Pancreas (tissue), 10 donors: ENCODE data around the gene NCBP1. TPM values are rescaled to one million over a fixed set of nuclear protein-coding genes. Genes with fewer than 3 reads are reported as not detected.

Experiments
- ATAC-seq, 4 donors: fragments of 200-7000 bp; cut with Tn5 transposase; one replicate each; pipeline versions ENCODE4 v1.8.0 to v1.9.1; 2020; ENCODE audit warnings: mild to moderate bottlenecking in 4 of 4, moderate library complexity in 4 of 4
- DNase-seq, 6 donors: peaks; one replicate each; pipeline ENCODE4 v3.0.0-alpha.2; 2020
- FAIRE-seq: peaks from 2 replicates; lab custom pipeline; 2012; peaks lifted over from hg19 to GRCh38; lab: Jason Lieb, UNC
- H3K27ac ChIP-seq, 4 donors: fragments of 200-600 bp; sonication (generic); 1 replicate in 3 of 4; 2 replicates in 1 of 4; pipeline versions ENCODE4 v1.5.0 to v1.8.0; 2020
- H3K27me3 ChIP-seq, 4 donors: fragments of 200-600 bp; one replicate each; pipeline ENCODE4 v1.8.0; 2021
- H3K36me3 ChIP-seq, 3 donors: fragments of 200-600 bp; sonication (generic) in 1 of 3; one replicate each; pipeline versions ENCODE4 v1.5.0 to v1.8.0; 2020 to 2021
- H3K4me1 ChIP-seq, 3 donors: fragments of 200-600 bp; one replicate each; pipeline ENCODE4 v1.8.0; 2021
- H3K4me3 ChIP-seq, 4 donors: fragments of 200-600 bp; sonication (generic) in 2 of 4; one replicate each; pipeline versions ENCODE4 v1.5.0 to v1.8.0; 2020 to 2021
- H3K9me3 ChIP-seq, 4 donors: fragments of 200-600 bp; one replicate each; pipeline ENCODE4 v1.8.0; 2021
- CTCF ChIP-seq, 4 donors: fragments of 200-600 bp; sonication (generic) in 3 of 4; IDR thresholded peaks; one replicate each; pipeline versions ENCODE4 v1.5.0 to v1.8.0; 2021; ENCODE audit warnings: antibody characterized with exemption in 4 of 4
- WGBS, 2 donors: extraction: QIAGEN DNeasy Blood & Tissue Kit; methylation state at CpG; one replicate each; pipeline ENCODE4 v1.1.7; 2013; 5-methylcytosine and 5-hydroxymethylcytosine counted together
- intact Hi-C, 3 donors: fragments of 100-400 bp; cut with DNase I; formaldehyde crosslinking; loops; one replicate each; pipeline versions ENCODE4 v1.11.1 to v1.14.2; 2022
- polyA plus RNA-seq, 2 donors: library from polyadenylated mRNA; stranded (reverse); fragments of 200-250 nt; gene quantifications; one replicate each; pipeline ENCODE4 v1.2.3, GENCODE V29; 2013
- total RNA-seq, 6 donors: library from RNA; stranded (reverse); fragmentation: NEBNext Ultra II Directional in 4 of 6; extraction: Animal tissue kit (Norgen Biotek cat#: 25700) in 4 of 6; gene quantifications; one replicate each; pipeline versions ENCODE4 v1.2.1 to v1.2.4, GENCODE V29; 2021 to 2023
- donor health status: healthy with polysubstance abuse.
- donor health status: DM: no; HTN: no; CAD: no; lungs with moderate emphysema.
- donor health status: DM: no; HTN: no; CAD: no.
- donor health status: control.
- donor health status: control.
- donor health status: Bipolar disorder and iron deficiency.
- donor health status: DM: yes; HTN: yes; CAD: no.
- donor health status: DM: no; HTN: no; CAD: no.
- donor health status: DM: no; HTN: no; CAD: no.
- donor health status: DM: yes; HTN: yes; CAD: no.

Gene NCBP1
- total and polyA plus RNA-seq, 8 donors, result 4.6 to 17.4 (median 11.3) TPM

GRCh38 chr9:97623946-97624345 is 9.7 kb upstream of the NCBP1 start:
- no peaks in the 10 kb centered on the region for H3K9me3 ChIP-seq
- peaks cover 0 to 16% (median 0%) of the 10 kb centered on the region in 3 donors for H3K4me1 ChIP-seq
- TF ChIP-seq CTCF (IDR thresholded peaks at IDR 0.05), result no peak
- H3K36me3 ChIP-seq, result peaks cover 0 to 25% (median 0%) of the 10 kb centered on the region in 3 donors
- no peak for ATAC-seq
- 98 to 100% methylated on average over 1 of the region's 1 CpG for WGBS, 2 donors
- H3K27ac ChIP-seq, result no peak overlapping the region
- H3K4me3 ChIP-seq, result no peak overlapping the region
- no peak for FAIRE-seq
- no peaks in the 10 kb centered on the region for H3K27me3 ChIP-seq
- intact Hi-C loops, result no loop called here
- DNase-seq, result no peak

- Histone ChIP-seq H3K36me3 (peaks cover 0 to 25% (median 0%) of the 10 kb centered on the region in 3 donors), H3K27ac (no peak overlapping the region), H3K4me3 (no peak overlapping the region), H3K27me3 (no peaks in the 10 kb centered on the region), H3K4me1 (peaks cover 0 to 16% (median 0%) of the 10 kb centered on the region in 3 donors), H3K9me3 (no peaks in the 10 kb centered on the region)
- DNase-seq (no peak), ATAC-seq (no peak), FAIRE-seq (no peak)
- 64 to 72% methylated on average over 3 of the region's 3 CpGs for WGBS, 2 donors
- TF ChIP-seq CTCF (IDR thresholded peaks at IDR 0.05), result no peak
- intact Hi-C loops, result no loop called here
These were observed 8.0 kb upstream of the NCBP1 start for GRCh38 chr9:97625620-97626019.

- H3K36me3 ChIP-seq, result peaks cover 0 to 16% (median 0%) of the 10 kb centered on the region in 3 donors
- H3K9me3 ChIP-seq, result no peaks in the 10 kb centered on the region
- 16 to 20% methylated on average over 5 of the region's 5 CpGs for WGBS, 2 donors
- no peak overlapping the region for H3K4me3 ChIP-seq
- intact Hi-C loops, result no loop called here
- H3K4me1 ChIP-seq, result peaks cover 8 to 20% (median 9%) of the 10 kb centered on the region in 3 donors
- no peak for TF ChIP-seq CTCF (IDR thresholded peaks at IDR 0.05)
- H3K27ac ChIP-seq, result peak overlapping the region in 2 of 4 donors; percentile 39 to 48
- H3K27me3 ChIP-seq, result no peaks in the 10 kb centered on the region
- DNase-seq (no peak), FAIRE-seq (no peak), ATAC-seq (peak in 3 of 4 donors; percentile 35 to 51 (median 42))
These were observed 6.0 kb upstream of the NCBP1 start for GRCh38 chr9:97627624-97628023.

- FAIRE-seq (no peak), DNase-seq (no peak), ATAC-seq (no peak)
- peaks cover 0 to 14% (median 0%) of the 10 kb centered on the region in 3 donors for H3K36me3 ChIP-seq
- H3K27me3 ChIP-seq, result no peaks in the 10 kb centered on the region
- intact Hi-C loops, result no loop called here
- WGBS, 2 donors, result 93 to 94% methylated on average over 3 of the region's 3 CpGs
- peaks cover 8 to 20% (median 9%) of the 10 kb centered on the region in 3 donors for H3K4me1 ChIP-seq
- H3K4me3 ChIP-seq, result no peak overlapping the region
- H3K9me3 ChIP-seq, result no peaks in the 10 kb centered on the region
- TF ChIP-seq CTCF (IDR thresholded peaks at IDR 0.05), result no peak
- no peak overlapping the region for H3K27ac ChIP-seq
These were observed 5.0 kb upstream of the NCBP1 start for GRCh38 chr9:97628668-97629067.

GRCh38 chr9:97629156-97629555 is 4.5 kb upstream of the NCBP1 start:
- peaks cover 8 to 20% (median 9%) of the 10 kb centered on the region in 3 donors for H3K4me1 ChIP-seq
- DNase-seq (no peak), ATAC-seq (no peak), FAIRE-seq (no peak)
- no peak overlapping the region for H3K4me3 ChIP-seq
- no peaks in the 10 kb centered on the region for H3K9me3 ChIP-seq
- TF ChIP-seq CTCF (IDR thresholded peaks at IDR 0.05), result no peak
- intact Hi-C loops, result no loop called here
- no peaks in the 10 kb centered on the region for H3K27me3 ChIP-seq
- H3K36me3 ChIP-seq, result peaks cover 0 to 10% (median 0%) of the 10 kb centered on the region in 3 donors
- H3K27ac ChIP-seq, result no peak overlapping the region
